GM18519 (cell line): ENCODE measurements around the gene FAM20B.
"Not testable (repeated sequence)": the region's sequence is repeated elsewhere in the genome, so short reads cannot be mapped to it uniquely, and the experiment has no call there.

Experiments used
- ATAC-seq: cut with Tn5 transposase; IDR thresholded peaks from one replicate; pipeline ENCODE4 v1.9.1; 2021; ENCODE audit warnings: mild to moderate bottlenecking, moderate library complexity; ENCODE audit not compliant: unreplicated experiment, low FRiP score

FAM20B gene

DNA sequence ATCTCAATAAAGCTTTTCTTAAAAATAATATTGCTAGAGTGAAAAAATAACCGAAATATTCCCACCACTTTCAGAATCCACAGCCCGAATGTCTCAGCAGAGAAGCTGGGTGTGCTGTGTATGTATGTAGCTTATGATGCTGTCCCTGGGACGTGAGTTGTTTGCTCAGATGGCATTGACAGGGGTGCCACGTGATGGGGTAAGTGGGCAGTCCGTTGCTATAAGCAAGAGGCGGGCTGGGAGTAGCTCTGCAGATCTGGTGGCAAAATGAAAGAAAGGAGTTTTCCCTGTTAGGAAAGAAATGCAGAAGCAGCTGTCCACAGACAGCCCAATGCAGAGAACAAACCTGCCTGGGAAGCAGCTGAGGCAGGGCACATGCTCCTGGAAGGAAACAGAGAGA is 3.8 kb upstream of the FAM20B start:
- ATAC-seq: no peak

DNA sequence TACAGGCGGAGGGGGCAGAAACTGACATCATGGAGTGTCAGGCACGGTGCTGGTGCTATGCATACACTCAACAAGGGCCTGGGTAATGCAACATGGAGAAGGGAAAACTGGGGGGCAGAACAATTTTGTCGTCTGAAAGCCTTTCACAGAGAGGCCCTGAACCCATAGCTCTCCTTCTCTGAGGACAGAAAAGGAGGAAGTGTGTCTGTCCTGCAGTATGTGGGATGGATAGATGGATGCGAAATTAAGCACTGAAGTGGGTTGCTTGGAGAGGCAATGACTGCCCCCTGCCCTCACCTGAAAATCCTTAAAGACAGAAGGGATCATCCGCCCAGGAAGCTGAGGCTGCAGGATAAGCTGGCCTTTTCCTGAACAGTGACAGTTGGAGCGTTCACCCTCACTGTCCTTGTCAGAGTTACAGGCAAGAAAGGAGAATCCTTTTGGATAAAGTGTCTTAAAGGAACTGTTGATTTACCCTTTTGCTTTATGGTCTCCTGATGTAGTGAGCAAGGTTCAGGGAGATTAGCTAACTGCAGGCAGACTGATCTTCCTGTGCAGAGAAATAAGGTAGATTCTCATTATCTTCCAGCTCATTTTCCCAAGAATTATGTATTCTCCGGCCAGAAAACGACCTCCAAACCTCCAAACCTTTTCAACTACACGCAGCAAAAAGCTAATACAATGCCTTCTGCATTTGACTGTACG is 1.6 kb upstream of the FAM20B start:
- ATAC-seq: no peak

GRCh38 chr1:179025975-179026812 is 500 bp downstream of the FAM20B start:
- ATAC-seq: peak; percentile 60

DNA sequence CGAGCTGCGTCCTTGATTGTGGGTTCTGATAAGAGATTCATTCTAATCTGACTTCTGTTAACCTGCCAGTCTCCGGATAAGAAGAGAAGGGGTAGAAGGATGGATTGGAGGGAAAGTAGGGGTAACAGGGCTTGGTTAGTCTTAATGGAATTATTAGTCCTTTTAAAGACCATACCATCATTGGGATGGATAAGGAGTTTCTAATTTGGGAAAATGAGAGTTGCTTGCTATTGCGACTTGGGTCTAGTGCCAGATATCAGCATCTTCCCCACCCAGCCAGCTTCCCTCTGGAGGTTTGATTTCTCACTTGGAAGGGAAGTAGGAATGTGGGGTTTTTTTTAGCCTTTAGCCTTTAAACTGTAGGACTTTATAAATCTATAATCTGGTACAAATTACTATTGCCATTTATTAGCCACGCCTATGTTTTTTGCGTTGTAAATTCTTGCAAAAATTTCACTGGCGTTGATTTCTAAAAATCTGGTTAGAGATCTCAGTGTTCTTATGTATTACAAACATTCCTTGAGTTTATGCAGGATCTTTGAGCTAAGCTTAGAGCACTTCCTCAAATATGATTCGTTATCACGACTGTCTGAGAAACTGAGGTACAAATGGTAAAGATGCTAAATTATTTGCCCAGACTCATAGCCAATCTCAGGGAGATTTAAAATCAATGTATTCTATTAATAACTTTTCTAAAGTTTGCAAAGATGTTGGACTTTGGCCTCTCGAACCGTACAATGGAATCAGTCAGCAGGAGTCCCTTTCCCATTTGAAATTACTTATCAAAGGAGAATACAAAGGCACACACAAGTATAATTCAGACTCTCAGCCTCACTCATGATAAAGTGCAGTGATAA is 1.3 kb downstream of the FAM20B start:
- ATAC-seq: no peak

DNA sequence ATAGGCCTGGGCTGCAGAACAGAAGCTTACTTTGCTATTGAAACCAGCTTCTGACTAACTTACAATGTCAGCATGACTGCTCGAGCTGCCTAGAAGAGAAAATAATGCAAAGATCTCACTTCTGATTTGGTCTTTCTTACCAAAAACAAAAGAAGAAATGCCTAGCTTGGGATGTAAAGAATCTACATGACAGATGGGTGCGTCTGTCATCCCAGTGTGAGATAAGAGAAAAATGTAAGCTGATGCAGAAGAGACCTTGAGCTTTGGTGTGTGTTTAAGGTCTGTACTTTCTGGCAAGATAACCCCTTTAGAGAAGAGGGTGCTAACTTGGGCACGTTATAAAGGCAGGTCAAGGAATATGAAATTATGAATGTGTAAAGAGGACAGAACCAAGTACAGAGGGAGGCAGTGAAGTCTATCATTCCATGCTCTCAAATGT is 3.6 kb downstream of the FAM20B start:
- ATAC-seq: no peak

DNA sequence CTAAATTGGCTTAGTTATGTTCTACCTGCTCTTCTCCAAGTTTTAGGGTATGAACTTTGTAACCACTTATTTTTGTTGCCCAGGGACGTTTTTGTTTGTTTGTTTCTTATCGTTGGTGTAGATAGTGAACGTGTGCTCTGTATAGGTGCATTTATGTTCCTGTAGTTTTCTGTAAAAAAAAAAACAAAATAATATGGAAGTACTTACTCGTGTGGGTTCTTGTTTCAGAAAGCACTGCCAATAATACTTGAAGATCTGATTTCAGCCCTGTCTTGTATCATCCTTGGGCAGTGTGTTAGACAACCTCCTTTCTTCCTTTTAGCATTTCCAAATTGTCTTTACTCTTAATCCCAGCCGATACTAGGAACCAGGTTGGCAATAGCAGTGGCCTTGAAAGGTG is 4.4 kb downstream of the FAM20B start:
- ATAC-seq: no peak

DNA sequence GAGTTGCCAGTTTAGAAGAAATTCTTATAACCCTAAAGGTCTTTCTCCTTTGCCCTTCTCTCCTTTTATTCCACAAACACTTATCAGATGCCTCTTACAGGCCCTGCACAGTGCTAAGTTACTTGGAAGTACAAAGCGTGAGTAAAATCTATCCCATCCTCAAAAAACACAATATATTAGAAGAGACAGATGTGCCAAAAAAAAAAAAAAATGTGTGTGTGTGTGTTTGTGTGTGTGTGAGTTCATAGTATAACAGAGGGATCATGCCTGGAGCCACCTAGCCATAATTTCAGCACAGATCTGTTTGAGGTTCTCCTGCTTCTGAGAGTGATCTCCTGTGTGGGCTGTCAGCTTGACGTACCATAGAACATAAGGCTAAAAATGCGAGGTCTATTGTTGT is 5.0 kb downstream of the FAM20B start:
- no peak for ATAC-seq

DNA sequence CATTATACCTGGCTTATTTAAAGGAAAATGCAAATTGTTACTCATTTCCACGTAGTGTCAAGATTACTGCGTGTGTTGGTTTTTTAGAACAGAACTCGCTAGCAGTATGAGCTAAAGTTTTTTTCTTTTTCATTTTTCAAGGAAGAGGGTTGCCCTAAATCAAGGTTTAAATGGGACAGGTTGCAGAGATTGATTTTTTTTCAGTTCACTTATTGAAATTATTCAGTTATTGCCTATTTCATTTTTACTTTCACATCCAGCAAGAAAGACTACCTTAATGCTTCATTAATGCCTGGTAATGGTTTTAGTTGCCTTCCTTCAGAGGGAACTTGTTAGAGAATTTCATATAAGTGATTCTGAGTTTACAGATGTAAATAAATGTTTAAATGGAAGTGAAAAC is 5.6 kb downstream of the FAM20B start:
- ATAC-seq: no peak

- ATAC-seq: no peak
Observed at GRCh38 chr1:179031855-179032513, 6.3 kb downstream of the FAM20B start.

- ATAC-seq: peak; percentile 85
Observed at GRCh38 chr1:179034720-179035119, 9.0 kb downstream of the FAM20B start.

DNA sequence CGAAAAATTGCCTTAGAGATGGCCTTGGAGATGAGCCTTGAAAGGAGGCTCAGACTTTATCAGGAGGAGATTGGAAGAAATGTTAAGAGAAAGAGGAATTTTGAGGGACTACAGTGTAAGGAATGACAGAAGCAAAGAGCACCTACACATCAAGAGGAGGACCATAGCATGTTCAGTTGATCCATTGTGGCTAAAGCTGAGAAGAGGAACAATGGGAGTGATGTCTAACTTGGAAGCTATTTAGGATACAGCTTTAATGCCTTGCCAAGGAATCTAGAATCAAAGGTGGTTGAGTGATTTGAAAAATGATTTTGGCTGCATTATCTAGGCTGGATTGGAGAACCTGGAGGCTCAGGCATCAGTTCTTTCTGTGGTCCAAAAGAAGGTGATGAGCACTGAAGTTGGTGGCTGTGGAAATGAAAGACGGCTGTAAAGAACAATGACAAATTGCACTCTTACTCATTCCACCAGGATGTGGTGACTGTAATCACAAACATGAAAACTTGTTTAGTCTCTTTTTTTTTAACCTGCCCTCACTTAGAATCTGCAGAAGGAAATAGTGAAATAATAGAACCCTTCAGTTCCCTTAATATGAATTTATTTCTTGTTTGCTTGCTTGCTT is 11.3 kb downstream of the FAM20B start:
- ATAC-seq: peak; percentile 24

DNA sequence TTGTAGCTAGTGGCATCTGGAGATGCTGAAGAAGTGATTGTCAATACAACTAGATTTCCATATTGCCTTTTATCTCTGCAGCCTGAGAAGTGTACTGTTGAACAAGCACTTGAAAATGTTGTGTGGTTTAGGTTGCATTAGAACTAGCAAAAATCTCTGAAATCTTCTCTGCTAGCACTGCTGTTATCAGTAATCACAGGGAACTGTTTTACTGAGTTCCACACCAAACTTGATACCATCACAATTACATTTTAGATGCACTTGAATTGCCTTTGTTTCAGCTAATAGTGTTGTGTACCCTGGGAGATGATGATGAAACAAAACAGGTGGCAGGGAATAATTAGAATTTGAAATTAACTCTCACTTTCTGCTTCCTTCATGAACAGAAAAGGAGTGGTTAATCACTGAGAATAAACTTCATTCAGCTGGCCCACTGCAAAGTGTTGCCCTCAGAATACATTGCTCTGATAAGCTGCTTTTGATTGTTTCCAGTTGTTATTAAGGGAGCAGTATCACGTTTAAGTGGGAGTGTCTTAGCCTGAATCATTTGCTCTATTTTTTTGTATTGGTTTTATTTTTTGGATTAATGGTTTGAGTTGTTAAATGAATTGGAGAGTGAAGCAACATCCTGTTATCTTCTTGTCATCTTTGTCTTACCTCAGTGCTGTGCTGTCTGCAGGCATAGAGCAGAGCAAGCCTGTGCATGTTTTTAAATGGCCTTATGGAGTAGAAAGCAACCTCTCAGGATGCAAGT is 13.0 kb downstream of the FAM20B start:
- ATAC-seq: no peak

DNA sequence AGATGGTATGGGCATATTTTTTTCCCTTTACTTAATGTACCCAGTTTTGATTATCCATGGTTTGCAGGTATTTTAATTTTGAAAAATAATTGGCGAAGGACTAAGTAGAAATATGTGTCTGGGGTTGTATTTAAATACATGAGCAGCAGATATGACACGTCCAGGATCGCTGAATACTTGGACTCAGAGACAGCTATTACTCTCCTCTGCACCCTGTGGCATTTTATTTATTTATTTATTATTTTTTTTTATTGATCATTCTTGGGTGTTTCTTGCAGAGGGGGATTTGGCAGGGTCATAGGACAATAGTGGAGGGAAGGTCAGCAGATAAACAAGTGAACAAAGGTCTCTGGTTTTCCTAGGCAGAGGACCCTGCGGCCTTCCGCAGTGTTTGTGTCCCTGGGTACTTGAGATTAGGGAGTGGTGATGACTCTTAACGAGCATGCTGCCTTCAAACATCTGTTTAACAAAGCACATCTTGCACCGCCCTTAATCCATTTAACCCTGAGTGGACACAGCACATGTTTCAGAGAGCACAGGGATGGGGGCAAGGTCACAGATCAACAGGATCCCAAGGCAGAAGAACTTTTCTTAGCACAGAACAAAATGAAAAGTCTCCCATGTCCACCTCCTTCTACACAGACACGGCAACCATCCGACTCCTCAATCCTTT is 13.9 kb downstream of the FAM20B start:
- ATAC-seq: not testable (repeated sequence)

DNA sequence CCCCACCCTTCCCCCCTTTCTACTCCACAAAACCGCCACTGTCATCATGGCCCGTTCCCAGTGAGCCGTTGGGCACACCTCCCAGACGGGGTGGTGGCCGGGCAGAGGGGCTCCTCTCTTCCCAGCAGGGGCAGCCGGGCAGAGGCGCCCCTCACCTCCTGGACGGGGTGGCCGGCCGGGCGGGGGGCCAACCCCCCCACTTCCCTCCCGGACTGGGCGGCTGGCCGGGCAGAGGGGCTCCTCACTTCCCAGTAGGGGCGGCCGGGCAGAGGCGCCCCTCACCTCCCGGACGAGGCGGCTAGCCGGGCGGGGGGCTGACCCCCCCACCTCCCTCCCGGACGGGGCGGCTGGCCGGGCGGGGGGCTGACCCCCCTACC is 14.5 kb downstream of the FAM20B start:
- ATAC-seq: not testable (repeated sequence)

- ATAC-seq: no peak
Observed at GRCh38 chr1:179042087-179042486, 16.4 kb downstream of the FAM20B start.

- ATAC-seq: no peak
Observed at GRCh38 chr1:179042700-179043099, 17.0 kb downstream of the FAM20B start.

GRCh38 chr1:179043266-179043665 is 17.6 kb downstream of the FAM20B start:
- no peak for ATAC-seq

DNA sequence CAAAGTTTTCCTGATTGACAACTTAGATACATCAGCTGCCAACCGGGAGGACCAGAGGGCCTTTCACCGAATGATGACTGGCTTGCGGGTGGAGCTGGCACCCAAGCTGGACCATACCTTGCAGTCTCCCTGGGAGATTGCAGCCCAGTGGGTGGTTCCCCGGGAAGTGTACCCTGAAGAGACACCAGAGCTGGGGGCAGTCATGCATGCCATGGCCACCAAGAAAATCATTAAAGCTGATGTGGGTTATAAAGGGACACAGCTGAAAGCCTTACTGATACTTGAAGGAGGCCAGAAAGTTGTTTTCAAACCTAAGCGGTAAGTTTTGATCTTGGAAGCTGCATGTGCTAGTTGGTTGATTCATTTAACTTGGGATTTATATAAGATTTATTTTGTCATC is 18.2 kb downstream of the FAM20B start:
- no peak for ATAC-seq
